Natural killer cell (primary cell): ENCODE data around the gene SIRT2. TPM values are rescaled to one million over a fixed set of nuclear protein-coding genes. Genes with fewer than 3 reads are reported as not detected.

Source experiments
- ATAC-seq, 3 donors: fragments of 150-1000 bp in 2 of 3; fragments of 200-7000 bp in 1 of 3; cut with Tn5 transposase; 1 replicate in 1 of 3; 2 replicates in 2 of 3; pipeline ENCODE4 v1.10.0; 2021; ENCODE audit warnings: mild to moderate bottlenecking in 2 of 3, moderate library complexity in 2 of 3
- DNase-seq, 2 donors: peaks; one replicate each; pipeline versions ENCODE4 v3.0.0 to v3.0.0-alpha.2; 2013 to 2021; ENCODE audit warnings: mixed read lengths in 1 of 2
- H3K27ac ChIP-seq: one replicate; pipeline ENCODE4 v1.5.1; 2013; ENCODE audit warnings: mild to moderate bottlenecking, low read length
- H3K27me3 ChIP-seq: one replicate; pipeline ENCODE4 v1.6.1; 2013; ENCODE audit warnings: low read length; ENCODE audit not compliant: control insufficient read depth, insufficient read depth
- H3K36me3 ChIP-seq: one replicate; pipeline ENCODE4 v1.6.1; 2013; ENCODE audit warnings: low read length; ENCODE audit not compliant: control insufficient read depth, insufficient read depth
- H3K4me1 ChIP-seq: one replicate; pipeline ENCODE4 v1.6.1; 2013; ENCODE audit warnings: low read length; ENCODE audit not compliant: control insufficient read depth, insufficient read depth
- H3K4me3 ChIP-seq: one replicate; pipeline ENCODE4 v1.5.1; 2013; ENCODE audit warnings: low read length
- H3K9me3 ChIP-seq: one replicate; pipeline ENCODE4 v1.6.1; 2013; ENCODE audit warnings: low read length; ENCODE audit not compliant: control insufficient read depth, insufficient read depth
- H3K27ac Mint-ChIP-seq, 2 donors: one replicate each; pipeline ENCODE4 v1.8.0; 2022; ENCODE audit warnings: mild to moderate bottlenecking in 2 of 2, mixed read lengths in 2 of 2, moderate library complexity in 1 of 2
- H3K27me3 Mint-ChIP-seq, 2 donors: one replicate each; pipeline ENCODE4 v1.8.0; 2022; ENCODE audit warnings: low read depth in 2 of 2, mixed read lengths in 2 of 2
- H3K36me3 Mint-ChIP-seq: one replicate; pipeline ENCODE4 v1.8.0; 2022; ENCODE audit warnings: mixed read lengths
- H3K4me1 Mint-ChIP-seq, 2 donors: one replicate each; pipeline ENCODE4 v1.8.0; 2022; ENCODE audit warnings: mixed read lengths in 2 of 2
- H3K4me3 Mint-ChIP-seq: one replicate; pipeline ENCODE4 v1.8.0; 2022; ENCODE audit warnings: mild to moderate bottlenecking, moderate library complexity, mixed read lengths
- H3K9me3 Mint-ChIP-seq, 2 donors: one replicate each; pipeline ENCODE4 v1.8.0; 2022; ENCODE audit warnings: mixed read lengths in 2 of 2
- CTCF ChIP-seq: fragments of 200-600 bp; IDR thresholded peaks from one replicate; pipeline ENCODE4 v1.8.0; 2022; ENCODE audit warnings: antibody characterized with exemption
- WGBS: methylation state at CpG from one replicate; pipeline ENCODE4 v1.1.7; 2013; ENCODE audit warnings: missing lambda C conversion rate; ENCODE audit not compliant: insufficient coverage; 5-methylcytosine and 5-hydroxymethylcytosine counted together
- intact Hi-C: fragments of 100-400 bp; cut with micrococcal nuclease; formaldehyde crosslinking; loops from one replicate; pipeline ENCODE4 v1.14.2; 2022
- total RNA-seq, 4 donors: library from RNA; stranded (reverse); fragments of 120-200 nt in 1 of 4; gene quantifications; one replicate each; pipeline versions ENCODE4 v1.2.3 to v1.2.4, GENCODE V29; 2013 to 2022

SIRT2 gene
- total RNA-seq, result 100 to 1,000 TPM; 171 to 283 (median 208) TPM
- 65.7 TPM for total RNA-seq (2013)

- Histone ChIP-seq H3K9me3 (peaks cover 4% of the 10 kb centered on the region), H3K4me3 (peak within 1 kb of the TSS; percentile 82), H3K4me1 (peaks cover 35% of the 10 kb centered on the region), H3K36me3 (peaks cover 6% of the 10 kb centered on the region), H3K27me3 (no peaks in the 10 kb centered on the region), H3K27ac (peak within 1 kb of the TSS; percentile 95)
- WGBS, result under 1% methylated on average over 64 of the region's 64 CpGs
- peak within 1 kb of the TSS; percentile 97 for H3K4me3 Mint-ChIP-seq
- H3K27me3 Mint-ChIP-seq, result no peaks in the 10 kb centered on the region
- peaks cover 64 to 65% of the 10 kb centered on the region in 2 donors for H3K4me1 Mint-ChIP-seq
- DNase-seq (peak; percentile 97 to 100), ATAC-seq (peak; percentile 82 to 95 (median 82))
- no peaks in the 10 kb centered on the region for H3K36me3 Mint-ChIP-seq
- H3K27ac Mint-ChIP-seq, result peak within 1 kb of the TSS; percentile 96 to 98
- no peak for TF ChIP-seq CTCF
- no peaks in the 10 kb centered on the region for H3K9me3 Mint-ChIP-seq
- intact Hi-C loops, result loop anchor here (1.0 to 5.0 kb wide), 6 partner anchors 21 to 67 kb away; partner anchors contain the start of genes ECH1, MRPS12, RINL and SARS2
These were observed at the start of gene SIRT2, which contains the start of gene NFKBIB for GRCh38 chr19:38899447-38900201. TSS of gene SIRT2 (minus strand) at chr19:38899618. CDS start at chr19:38899521, 97 bp downstream. TSS of gene NFKBIB (plus strand) at chr19:38899969. CDS start at chr19:38900033, 64 bp downstream.

GRCh38 chr19:38946229-38947010 is 47.0 kb upstream of the SIRT2 start:
- H3K36me3 ChIP-seq, result no peaks in the 10 kb centered on the region
- Mint-ChIP-seq H3K4me3 (no peak overlapping the region), H3K36me3 (no peaks in the 10 kb centered on the region), H3K9me3 (no peaks in the 10 kb centered on the region), H3K27ac (no peak overlapping the region), H3K4me1 (peaks cover 0 to 13% of the 10 kb centered on the region in 2 donors), H3K27me3 (peaks cover 0 to 5% of the 10 kb centered on the region in 2 donors)
- no peak overlapping the region for H3K27ac ChIP-seq
- ATAC-seq (no peak), DNase-seq (no peak)
- intact Hi-C loops, result no loop called here
- H3K9me3 ChIP-seq, result no peaks in the 10 kb centered on the region
- TF ChIP-seq CTCF, result no peak
- H3K4me3 ChIP-seq, result no peak overlapping the region
- H3K4me1 ChIP-seq, result peaks cover 12% of the 10 kb centered on the region
- peaks cover 2% of the 10 kb centered on the region for H3K27me3 ChIP-seq
- WGBS, result 75% methylated on average over 11 of the region's 11 CpGs

- Histone ChIP-seq H3K27ac (no peak overlapping the region), H3K9me3 (no peaks in the 10 kb centered on the region), H3K4me3 (no peak overlapping the region), H3K27me3 (peaks cover 2% of the 10 kb centered on the region), H3K4me1 (peaks cover 12% of the 10 kb centered on the region), H3K36me3 (no peaks in the 10 kb centered on the region)
- H3K4me3 Mint-ChIP-seq, result no peak overlapping the region
- peaks cover 0 to 13% of the 10 kb centered on the region in 2 donors for H3K4me1 Mint-ChIP-seq
- no peak for TF ChIP-seq CTCF
- no peak overlapping the region for H3K27ac Mint-ChIP-seq
- no peaks in the 10 kb centered on the region for H3K9me3 Mint-ChIP-seq
- H3K36me3 Mint-ChIP-seq, result no peaks in the 10 kb centered on the region
- no peak for DNase-seq
- H3K27me3 Mint-ChIP-seq, result peaks cover 7 to 10% of the 10 kb centered on the region in 2 donors
- ATAC-seq, result no peak
- intact Hi-C loops, result no loop called here
- 85% methylated on average over 3 of the region's 3 CpGs for WGBS
These were observed 46.3 kb upstream of the SIRT2 start for GRCh38 chr19:38945562-38946228.
